ENCODE data around the gene WDR88.

DNA sequence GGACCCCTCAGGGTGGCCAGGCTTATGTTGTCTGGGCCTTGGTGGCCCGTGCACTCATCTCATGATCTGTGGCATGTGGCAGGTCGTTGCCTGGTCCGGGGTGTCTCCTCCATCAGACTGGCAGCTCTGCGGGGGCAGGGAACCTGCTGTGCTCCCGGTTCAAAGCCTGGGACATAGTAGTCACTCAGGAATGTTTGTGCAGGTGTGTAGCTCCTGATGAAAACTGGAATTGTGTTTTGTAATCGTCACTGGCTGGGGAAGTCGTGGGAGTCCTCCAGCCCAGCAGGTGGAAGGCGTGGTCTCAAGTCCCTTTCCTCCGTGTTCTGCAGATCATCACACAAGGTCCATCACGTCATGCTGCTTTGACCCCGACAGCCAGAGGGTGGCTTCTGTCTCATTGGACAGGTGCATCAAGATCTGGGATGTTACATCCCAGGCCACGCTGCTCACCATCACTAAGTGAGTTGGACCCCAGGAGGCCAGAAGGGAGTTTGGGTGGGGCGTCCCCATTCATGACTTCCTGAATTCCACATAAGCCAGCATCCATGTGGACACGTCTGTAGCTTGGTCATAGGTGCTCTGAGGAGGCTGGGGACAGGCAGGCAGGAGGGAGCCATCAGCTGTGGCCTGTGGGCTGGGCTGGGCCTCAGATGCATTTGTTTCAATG lies 19.1 kb downstream of the WDR88 start:
- TF ChIP-seq BHLHE40 (IDR thresholded peaks at IDR 0.05; ENCODE audit: borderline replicate concordance in 1 of 2, low read depth in 2 of 2, low read length in 1 of 2) (no peak), CEBPB (IDR thresholded peaks at IDR 0.05; ENCODE audit: borderline replicate concordance in 1 of 2, low read depth in 2 of 2, low read length in 2 of 2) (no peak), NBN (IDR thresholded peaks at IDR 0.05) (no peak), POLR2A (IDR thresholded peaks at IDR 0.05; ENCODE audit: low read depth, low read length) (no peak), YY1 (IDR thresholded peaks at IDR 0.05; ENCODE audit: low read depth, low read length) (no peak), EZH2 (IDR thresholded peaks at IDR 0.05; ENCODE audit: borderline replicate concordance, control insufficient read depth, low read depth, low read length) (no peak), FOXM1 (IDR thresholded peaks at IDR 0.05; ENCODE audit: low read depth, low read length) (no peak)

Measured in GM12878 (cell line).